ENCODE measurements around the gene FRY.

DNA sequence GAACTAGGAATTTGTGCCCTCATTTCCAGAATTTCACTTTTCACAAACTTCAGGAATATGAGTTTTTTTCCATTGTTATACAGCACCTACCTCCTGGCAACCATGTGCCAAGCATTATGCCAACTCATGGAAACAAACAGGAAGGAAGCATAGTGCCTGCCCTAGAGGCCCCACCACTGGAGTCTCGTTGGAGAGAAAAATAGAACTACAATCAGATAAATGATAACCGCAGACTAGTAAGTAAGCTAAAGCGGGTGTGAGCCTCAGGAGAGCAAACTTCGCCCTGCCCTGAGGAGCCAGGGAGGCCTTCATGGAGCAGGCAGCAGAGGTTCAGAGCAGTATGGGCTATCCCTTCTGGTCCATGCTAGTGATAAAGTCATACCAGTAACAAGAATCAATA lies 75.9 kb downstream of the FRY start:
- TF ChIP-seq, protein P1, sequence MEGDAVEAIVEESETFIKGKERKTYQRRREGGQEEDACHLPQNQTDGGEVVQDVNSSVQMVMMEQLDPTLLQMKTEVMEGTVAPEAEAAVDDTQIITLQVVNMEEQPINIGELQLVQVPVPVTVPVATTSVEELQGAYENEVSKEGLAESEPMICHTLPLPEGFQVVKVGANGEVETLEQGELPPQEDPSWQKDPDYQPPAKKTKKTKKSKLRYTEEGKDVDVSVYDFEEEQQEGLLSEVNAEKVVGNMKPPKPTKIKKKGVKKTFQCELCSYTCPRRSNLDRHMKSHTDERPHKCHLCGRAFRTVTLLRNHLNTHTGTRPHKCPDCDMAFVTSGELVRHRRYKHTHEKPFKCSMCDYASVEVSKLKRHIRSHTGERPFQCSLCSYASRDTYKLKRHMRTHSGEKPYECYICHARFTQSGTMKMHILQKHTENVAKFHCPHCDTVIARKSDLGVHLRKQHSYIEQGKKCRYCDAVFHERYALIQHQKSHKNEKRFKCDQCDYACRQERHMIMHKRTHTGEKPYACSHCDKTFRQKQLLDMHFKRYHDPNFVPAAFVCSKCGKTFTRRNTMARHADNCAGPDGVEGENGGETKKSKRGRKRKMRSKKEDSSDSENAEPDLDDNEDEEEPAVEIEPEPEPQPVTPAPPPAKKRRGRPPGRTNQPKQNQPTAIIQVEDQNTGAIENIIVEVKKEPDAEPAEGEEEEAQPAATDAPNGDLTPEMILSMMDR (conservative IDR thresholded peaks at IDR 0.05): no peak
- no peak for TF ChIP-seq ZFX (IDR thresholded peaks at IDR 0.05)

All from C4-2B (cell line).